Measurements from ENCODE around the gene TP53I3. TPM values are rescaled to one million over a fixed set of nuclear protein-coding genes. Genes with fewer than 3 reads are reported as not detected.

TP53I3 gene
- total RNA-seq, 2 donors from 2014 or later: 16.2 to 26.2 TPM

DNA sequence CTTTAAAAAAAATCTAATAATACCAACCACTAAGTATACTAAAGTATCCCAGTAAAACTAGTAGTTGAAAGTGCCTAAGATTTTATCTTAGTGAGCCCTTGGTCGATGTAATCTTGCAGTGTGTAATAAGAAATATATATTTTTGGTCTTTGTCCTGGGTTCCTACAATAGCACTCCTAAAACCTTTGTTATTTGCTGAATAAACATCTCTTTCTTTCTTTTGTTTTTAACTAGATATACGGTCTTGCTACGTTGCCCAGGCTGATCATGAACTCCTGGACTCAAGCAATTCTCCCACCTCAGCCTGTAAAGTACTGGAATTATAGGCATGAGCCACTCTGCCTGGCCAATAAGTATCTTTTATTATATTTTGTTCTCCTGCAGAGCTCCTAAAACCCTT lies 2.4 kb upstream of the TP53I3 start:
- WGBS: 69% methylated on average over 3 of the region's 3 CpGs
- Histone ChIP-seq H3K4me1 (replicated peaks) (peaks cover 3% of the 10 kb centered on the region), H3K27me3 (replicated peaks; ENCODE audit: insufficient read depth) (no peaks in the 10 kb centered on the region), H3K27ac (no peak overlapping the region), H3K4me3 (no peak overlapping the region), H3K36me3 (no peaks in the 10 kb centered on the region), H3K9me3 (no peaks in the 10 kb centered on the region)
- DNase-seq (ENCODE audit: low spot score): no peak
- intact Hi-C loops (cut with DNase I): loop anchor here (10.0 kb wide), 1 partner anchor 298 kb away; no protein-coding TSS in a partner anchor
- TF ChIP-seq CTCF (IDR thresholded peaks at IDR 0.05): no peak
- no peak for TF ChIP-seq POLR2AphosphoS5 (IDR thresholded peaks at IDR 0.05)
- TF ChIP-seq POLR2A (IDR thresholded peaks at IDR 0.05): no peak

- WGBS: 100% methylated on average over 1 of the region's 1 CpG
- Histone ChIP-seq H3K36me3 (no peaks in the 10 kb centered on the region), H3K27me3 (replicated peaks; ENCODE audit: insufficient read depth) (no peaks in the 10 kb centered on the region), H3K27ac (no peak overlapping the region), H3K4me1 (replicated peaks) (peaks cover 3% of the 10 kb centered on the region), H3K4me3 (no peak overlapping the region), H3K9me3 (no peaks in the 10 kb centered on the region)
- intact Hi-C loops (cut with DNase I): loop anchor here (10.0 kb wide), 1 partner anchor 299 kb away; no protein-coding TSS in a partner anchor
- DNase-seq (ENCODE audit: low spot score): no peak
- TF ChIP-seq POLR2A (IDR thresholded peaks at IDR 0.05) (no peak), POLR2AphosphoS5 (IDR thresholded peaks at IDR 0.05) (no peak), CTCF (IDR thresholded peaks at IDR 0.05) (no peak)
Measured at GRCh38 chr2:24086241-24086640, 1.6 kb upstream of the TP53I3 start.

DNA sequence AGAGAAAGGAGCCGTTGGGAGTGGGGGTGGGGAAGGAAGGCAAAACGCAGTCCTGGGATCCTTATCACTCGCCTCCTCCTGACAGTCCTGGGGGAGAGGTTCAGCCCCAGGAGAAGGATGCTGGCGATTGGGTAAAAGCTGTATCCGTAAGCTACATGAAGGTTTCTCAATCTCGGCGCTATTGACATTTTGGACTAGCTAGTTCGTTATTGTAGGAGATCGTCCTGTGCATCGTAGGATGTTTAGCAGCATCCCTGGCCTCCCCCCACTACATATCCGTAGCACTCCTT lies 511 bp upstream of the TP53I3 start:
- TF ChIP-seq POLR2AphosphoS5 (IDR thresholded peaks at IDR 0.05) (no peak), CTCF (IDR thresholded peaks at IDR 0.05) (no peak), POLR2A (IDR thresholded peaks at IDR 0.05) (no peak)
- no peaks in the 10 kb centered on the region for H3K36me3 ChIP-seq
- H3K9me3 ChIP-seq: no peaks in the 10 kb centered on the region
- peaks cover 3% of the 10 kb centered on the region for H3K4me1 ChIP-seq (replicated peaks)
- WGBS: 12% methylated on average over 11 of the region's 11 CpGs
- intact Hi-C loops (cut with DNase I): loop anchor here (2.0 to 10.0 kb wide), 3 partner anchors 158 to 300 kb away; partner anchors contain the start of gene ATAD2B
- no peaks in the 10 kb centered on the region for H3K27me3 ChIP-seq (replicated peaks; ENCODE audit: insufficient read depth)
- peak overlapping the region; percentile 45 to 59 for H3K4me3 ChIP-seq
- peak overlapping the region; percentile 91 to 93 for H3K27ac ChIP-seq
- DNase-seq (ENCODE audit: low spot score): no peak

- H3K36me3 ChIP-seq: no peaks in the 10 kb centered on the region
Measured at GRCh38 chr2:24083567-24084385, 858 bp downstream of the TP53I3 start.

More at GRCh38 chr2:24083567-24084385, 858 bp downstream of the TP53I3 start:
- Histone ChIP-seq H3K27me3 (replicated peaks; ENCODE audit: insufficient read depth) (no peaks in the 10 kb centered on the region), H3K4me3 (peak overlapping the region; percentile 45 to 59), H3K27ac (peak overlapping the region; percentile 91 to 93), H3K9me3 (no peaks in the 10 kb centered on the region), H3K4me1 (replicated peaks) (peaks cover 3% of the 10 kb centered on the region)
- intact Hi-C loops (cut with DNase I): loop anchor here (2.0 to 10.0 kb wide), 3 partner anchors 157 to 301 kb away; partner anchors contain the start of gene ATAD2B
- 12% methylated on average over 30 of the region's 30 CpGs for WGBS
- peak; percentile 26 for TF ChIP-seq POLR2AphosphoS5 (IDR thresholded peaks at IDR 0.05)
- TF ChIP-seq CTCF (IDR thresholded peaks at IDR 0.05): no peak
- DNase-seq (ENCODE audit: low spot score): peak; percentile 68

Data from prostate gland (tissue), 2 donors.